ENCODE data around the gene TSGA10. TPM values are rescaled to one million over a fixed set of nuclear protein-coding genes. Genes with fewer than 3 reads are reported as not detected.
"Not testable (repeated sequence)": the region's sequence is repeated elsewhere in the genome, so short reads cannot be mapped to it uniquely, and the experiment has no call there.

TSGA10 gene
- total RNA-seq, 1 donor from 2014 or later = 3.1 TPM

- Histone ChIP-seq H3K4me1 (peaks cover 27% of the 10 kb centered on the region), H3K4me3 (peak within 1 kb of the TSS; percentile 100), H3K9me3 (replicated peaks) (no peaks in the 10 kb centered on the region), H3K36me3 (no peaks in the 10 kb centered on the region), H3K27me3 (ENCODE audit: low read depth) (no peaks in the 10 kb centered on the region), H3K27ac (replicated peaks) (peak within 1 kb of the TSS; percentile 79)
- TF ChIP-seq CTCF (IDR thresholded peaks at IDR 0.05; ENCODE audit: borderline replicate concordance) = no peak
- peak; percentile 91 for DNase-seq
- intact Hi-C loops (cut with micrococcal nuclease) = no loop called here
Observed at GRCh38 chr2:99141110-99142108, 13.3 kb downstream of the TSGA10 start, which contains the start of gene C2orf15. TSS of gene C2orf15 (plus strand) at chr2:99141707. CDS start at chr2:99150559, 8,852 bp downstream.

DNA sequence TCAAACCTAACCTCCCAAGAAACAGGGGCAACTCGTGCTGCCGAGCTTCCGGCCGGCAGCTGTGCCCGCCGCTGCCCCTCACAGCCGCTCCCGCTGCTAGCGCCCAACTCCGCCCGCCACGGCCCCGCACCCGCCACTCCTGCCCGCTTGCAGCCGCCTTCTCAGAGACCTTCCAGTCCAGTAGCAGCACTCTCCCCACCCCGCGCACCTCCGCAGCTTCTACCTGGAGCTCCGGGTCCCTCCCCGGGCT, 14.0 kb downstream of the TSGA10 start:
- Histone ChIP-seq H3K4me3 (peak overlapping the region; percentile 100), H3K9me3 (replicated peaks) (no peaks in the 10 kb centered on the region), H3K27ac (replicated peaks) (peak overlapping the region; percentile 79), H3K4me1 (peaks cover 27% of the 10 kb centered on the region), H3K36me3 (no peaks in the 10 kb centered on the region), H3K27me3 (ENCODE audit: low read depth) (no peaks in the 10 kb centered on the region)
- intact Hi-C loops (cut with micrococcal nuclease) = no loop called here
- DNase-seq = no peak
- TF ChIP-seq CTCF (IDR thresholded peaks at IDR 0.05; ENCODE audit: borderline replicate concordance) = no peak

DNA sequence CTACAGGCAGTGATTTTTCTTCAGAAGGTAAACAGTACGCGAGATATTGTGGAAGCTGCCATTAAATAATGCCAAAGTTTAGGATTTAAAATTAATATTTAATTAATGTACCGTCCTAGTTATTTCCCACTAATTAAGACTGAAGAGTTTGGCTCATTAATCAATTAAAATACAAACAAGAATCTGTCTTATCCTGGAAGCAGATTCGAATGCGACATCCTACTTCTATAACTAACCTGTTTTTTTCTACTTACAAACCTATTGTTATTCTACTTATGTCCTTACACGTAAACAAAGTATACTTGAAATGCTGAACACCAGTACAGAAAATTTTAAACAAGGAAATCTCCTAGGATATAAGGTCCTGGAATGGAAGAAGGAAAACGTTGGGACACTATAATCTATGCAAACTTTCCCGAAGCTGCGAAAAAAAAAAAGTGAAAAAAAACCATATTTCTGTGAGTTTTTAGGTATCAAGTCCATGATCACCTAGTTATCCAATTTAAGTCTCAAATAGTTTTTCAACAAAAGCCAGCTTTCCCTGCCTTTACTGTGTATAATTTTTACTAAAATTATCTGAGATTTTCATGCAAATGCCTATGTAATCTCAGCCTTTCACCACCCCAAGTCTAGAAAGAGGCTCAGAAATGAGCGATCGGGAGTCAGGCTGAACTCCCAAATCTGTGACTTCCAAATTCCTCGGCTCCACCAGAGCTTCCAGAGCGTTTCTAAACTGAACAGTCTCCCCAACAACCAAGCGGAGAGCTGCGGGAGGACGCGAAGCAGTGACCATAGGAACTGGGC, 14.5 kb downstream of the TSGA10 start:
- peaks cover 27% of the 10 kb centered on the region for H3K4me1 ChIP-seq
- no peaks in the 10 kb centered on the region for H3K27me3 ChIP-seq (ENCODE audit: low read depth)
- H3K9me3 ChIP-seq (replicated peaks) = no peaks in the 10 kb centered on the region
- no peak for DNase-seq
- no peak for TF ChIP-seq CTCF (IDR thresholded peaks at IDR 0.05; ENCODE audit: borderline replicate concordance)
- H3K36me3 ChIP-seq = no peaks in the 10 kb centered on the region
- H3K4me3 ChIP-seq = peak overlapping the region; percentile 100
- H3K27ac ChIP-seq (replicated peaks) = peak overlapping the region; percentile 79
- intact Hi-C loops (cut with micrococcal nuclease) = no loop called here

GRCh38 chr2:99139003-99139402, 15.7 kb downstream of the TSGA10 start:
- peaks cover 2% of the 10 kb centered on the region for H3K9me3 ChIP-seq (replicated peaks)
- H3K27me3 ChIP-seq (ENCODE audit: low read depth) = no peaks in the 10 kb centered on the region
- no peak overlapping the region for H3K27ac ChIP-seq (replicated peaks)
- DNase-seq = no peak
- H3K36me3 ChIP-seq = no peaks in the 10 kb centered on the region
- peaks cover 27% of the 10 kb centered on the region for H3K4me1 ChIP-seq
- intact Hi-C loops (cut with micrococcal nuclease) = no loop called here
- TF ChIP-seq CTCF (IDR thresholded peaks at IDR 0.05; ENCODE audit: borderline replicate concordance) = no peak
- no peak overlapping the region for H3K4me3 ChIP-seq

DNA sequence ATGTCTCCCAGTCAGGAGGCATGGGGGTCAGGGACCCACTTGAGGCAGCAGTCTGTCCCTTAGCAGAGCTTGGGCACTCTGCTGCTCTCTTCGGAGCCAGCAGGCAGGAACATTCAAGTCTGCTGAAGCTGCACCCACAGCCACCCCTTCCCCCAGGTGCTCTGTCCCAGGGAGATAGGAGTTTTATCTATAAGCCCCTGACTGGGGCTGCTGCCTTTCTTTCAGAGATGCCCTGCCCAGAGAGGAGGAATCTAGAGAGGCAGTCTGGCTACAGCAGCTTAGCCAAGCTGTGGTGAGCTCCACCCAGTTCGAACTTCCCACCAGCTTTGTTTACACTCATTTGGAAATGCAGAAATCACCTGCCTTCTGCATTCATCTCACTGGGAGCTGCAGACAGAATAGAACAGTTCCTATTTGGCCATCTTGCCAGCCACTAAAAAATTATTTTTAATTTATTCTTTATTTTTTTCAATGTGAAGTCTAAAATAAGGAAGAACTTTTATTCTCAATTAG, 19.6 kb downstream of the TSGA10 start:
- H3K4me1 ChIP-seq; H3K27me3 ChIP-seq (ENCODE audit: low read depth); H3K4me3 ChIP-seq: not testable (repeated sequence)

More for the DNA sequence above, 19.6 kb downstream of the TSGA10 start:
- DNase-seq; intact Hi-C loops (cut with micrococcal nuclease); H3K36me3 ChIP-seq; H3K27ac ChIP-seq (replicated peaks): not testable (repeated sequence)
- peaks cover 39% of the 10 kb centered on the region for H3K9me3 ChIP-seq (replicated peaks)
